ENCODE measurements around the gene SMIM27. TPM values are rescaled to one million over a fixed set of nuclear protein-coding genes. Genes with fewer than 3 reads are reported as not detected.

The SMIM27 gene
- total and polyA plus RNA-seq, 2 of the 13 experiments (the other 11 are each of a cell fraction or from before 2014, with no cell fraction given) = 17.9 to 19.0 TPM

DNA sequence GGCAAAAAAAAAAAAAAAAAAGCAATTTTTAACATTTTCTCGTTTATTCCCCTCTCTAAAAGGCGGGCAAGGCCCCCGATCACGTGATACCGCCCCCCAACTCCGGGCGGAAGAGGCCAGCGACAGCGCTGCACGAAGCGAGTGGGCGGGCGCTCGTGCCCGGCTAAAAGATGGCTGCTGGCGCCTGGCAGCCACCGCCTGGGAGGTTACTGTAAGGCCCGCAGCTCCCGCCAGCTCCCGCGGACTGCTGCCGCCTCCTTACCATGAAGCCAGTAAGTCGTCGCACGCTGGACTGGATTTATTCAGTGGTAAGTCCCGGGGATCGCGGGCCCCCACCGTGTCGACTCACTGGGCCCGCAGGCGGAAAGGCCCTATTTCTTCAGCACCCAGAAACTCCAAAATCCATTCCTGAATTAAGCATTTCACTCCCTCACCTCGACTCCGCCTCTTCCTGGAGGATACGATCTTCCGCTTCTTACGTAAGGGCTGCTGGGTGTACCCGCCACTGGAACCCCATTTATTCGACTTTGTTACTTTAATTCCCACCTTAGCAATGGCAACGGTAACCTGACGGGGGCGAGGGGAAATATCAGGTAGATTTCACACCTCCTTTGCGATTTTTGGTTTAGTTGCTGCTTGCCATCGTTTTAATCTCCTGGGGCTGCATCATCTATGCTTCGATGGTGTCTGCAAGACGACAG lies at the start of gene SMIM27, which contains the start of gene TOPORS (continued):
- TF ChIP-seq, protein P1, sequence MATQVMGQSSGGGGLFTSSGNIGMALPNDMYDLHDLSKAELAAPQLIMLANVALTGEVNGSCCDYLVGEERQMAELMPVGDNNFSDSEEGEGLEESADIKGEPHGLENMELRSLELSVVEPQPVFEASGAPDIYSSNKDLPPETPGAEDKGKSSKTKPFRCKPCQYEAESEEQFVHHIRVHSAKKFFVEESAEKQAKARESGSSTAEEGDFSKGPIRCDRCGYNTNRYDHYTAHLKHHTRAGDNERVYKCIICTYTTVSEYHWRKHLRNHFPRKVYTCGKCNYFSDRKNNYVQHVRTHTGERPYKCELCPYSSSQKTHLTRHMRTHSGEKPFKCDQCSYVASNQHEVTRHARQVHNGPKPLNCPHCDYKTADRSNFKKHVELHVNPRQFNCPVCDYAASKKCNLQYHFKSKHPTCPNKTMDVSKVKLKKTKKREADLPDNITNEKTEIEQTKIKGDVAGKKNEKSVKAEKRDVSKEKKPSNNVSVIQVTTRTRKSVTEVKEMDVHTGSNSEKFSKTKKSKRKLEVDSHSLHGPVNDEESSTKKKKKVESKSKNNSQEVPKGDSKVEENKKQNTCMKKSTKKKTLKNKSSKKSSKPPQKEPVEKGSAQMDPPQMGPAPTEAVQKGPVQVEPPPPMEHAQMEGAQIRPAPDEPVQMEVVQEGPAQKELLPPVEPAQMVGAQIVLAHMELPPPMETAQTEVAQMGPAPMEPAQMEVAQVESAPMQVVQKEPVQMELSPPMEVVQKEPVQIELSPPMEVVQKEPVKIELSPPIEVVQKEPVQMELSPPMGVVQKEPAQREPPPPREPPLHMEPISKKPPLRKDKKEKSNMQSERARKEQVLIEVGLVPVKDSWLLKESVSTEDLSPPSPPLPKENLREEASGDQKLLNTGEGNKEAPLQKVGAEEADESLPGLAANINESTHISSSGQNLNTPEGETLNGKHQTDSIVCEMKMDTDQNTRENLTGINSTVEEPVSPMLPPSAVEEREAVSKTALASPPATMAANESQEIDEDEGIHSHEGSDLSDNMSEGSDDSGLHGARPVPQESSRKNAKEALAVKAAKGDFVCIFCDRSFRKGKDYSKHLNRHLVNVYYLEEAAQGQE (IDR thresholded peaks at IDR 0.05; ENCODE audit: borderline replicate concordance in 1 of 2, low read depth in 1 of 2, low read length in 2 of 2) = peak in 1 of 2 experiments; percentile 79; a peak in 2 of 4 replicates
- peak; percentile 96 for TF ChIP-seq GABPB1 (CRISPR knock-in tag; IDR thresholded peaks at IDR 0.05)
- TF ChIP-seq CC2D1A (CRISPR knock-in tag; IDR thresholded peaks at IDR 0.05) = no peak
- TF ChIP-seq, protein P2, sequence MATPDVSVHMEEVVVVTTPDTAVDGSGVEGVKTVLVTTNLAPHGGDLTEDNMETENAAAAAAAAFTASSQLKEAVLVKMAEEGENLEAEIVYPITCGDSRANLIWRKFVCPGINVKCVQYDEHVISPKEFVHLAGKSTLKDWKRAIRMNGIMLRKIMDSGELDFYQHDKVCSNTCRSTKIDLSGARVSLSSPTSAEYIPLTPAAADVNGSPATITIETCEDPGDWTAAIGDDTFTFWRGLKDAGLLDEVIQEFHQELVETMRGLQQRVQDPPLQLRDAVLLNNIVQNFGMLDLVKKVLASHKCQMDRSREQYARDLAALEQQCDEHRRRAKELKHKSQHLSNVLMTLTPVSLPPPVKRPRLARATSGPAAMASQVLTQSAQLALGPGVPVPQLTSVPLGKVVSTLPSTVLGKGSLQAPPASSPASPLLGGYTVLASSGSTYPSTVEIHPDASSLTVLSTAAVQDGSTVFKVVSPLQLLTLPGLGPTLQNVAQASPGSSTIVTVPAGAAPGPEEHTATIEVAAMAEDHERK (CRISPR knock-in tag; IDR thresholded peaks at IDR 0.05; ENCODE audit: low read depth) = no peak
- TF ChIP-seq, protein P3, sequence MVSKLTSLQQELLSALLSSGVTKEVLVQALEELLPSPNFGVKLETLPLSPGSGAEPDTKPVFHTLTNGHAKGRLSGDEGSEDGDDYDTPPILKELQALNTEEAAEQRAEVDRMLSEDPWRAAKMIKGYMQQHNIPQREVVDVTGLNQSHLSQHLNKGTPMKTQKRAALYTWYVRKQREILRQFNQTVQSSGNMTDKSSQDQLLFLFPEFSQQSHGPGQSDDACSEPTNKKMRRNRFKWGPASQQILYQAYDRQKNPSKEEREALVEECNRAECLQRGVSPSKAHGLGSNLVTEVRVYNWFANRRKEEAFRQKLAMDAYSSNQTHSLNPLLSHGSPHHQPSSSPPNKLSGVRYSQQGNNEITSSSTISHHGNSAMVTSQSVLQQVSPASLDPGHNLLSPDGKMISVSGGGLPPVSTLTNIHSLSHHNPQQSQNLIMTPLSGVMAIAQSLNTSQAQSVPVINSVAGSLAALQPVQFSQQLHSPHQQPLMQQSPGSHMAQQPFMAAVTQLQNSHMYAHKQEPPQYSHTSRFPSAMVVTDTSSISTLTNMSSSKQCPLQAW (CRISPR knock-in tag; IDR thresholded peaks at IDR 0.05) = peak; percentile 33; the same call in 1 of the 2 replicates
- TF ChIP-seq, protein P4, sequence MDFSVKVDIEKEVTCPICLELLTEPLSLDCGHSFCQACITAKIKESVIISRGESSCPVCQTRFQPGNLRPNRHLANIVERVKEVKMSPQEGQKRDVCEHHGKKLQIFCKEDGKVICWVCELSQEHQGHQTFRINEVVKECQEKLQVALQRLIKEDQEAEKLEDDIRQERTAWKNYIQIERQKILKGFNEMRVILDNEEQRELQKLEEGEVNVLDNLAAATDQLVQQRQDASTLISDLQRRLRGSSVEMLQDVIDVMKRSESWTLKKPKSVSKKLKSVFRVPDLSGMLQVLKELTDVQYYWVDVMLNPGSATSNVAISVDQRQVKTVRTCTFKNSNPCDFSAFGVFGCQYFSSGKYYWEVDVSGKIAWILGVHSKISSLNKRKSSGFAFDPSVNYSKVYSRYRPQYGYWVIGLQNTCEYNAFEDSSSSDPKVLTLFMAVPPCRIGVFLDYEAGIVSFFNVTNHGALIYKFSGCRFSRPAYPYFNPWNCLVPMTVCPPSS (IDR thresholded peaks at IDR 0.05) = no peak
- peak; percentile 40 for TF ChIP-seq MED1 (CRISPR knock-in tag; IDR thresholded peaks at IDR 0.05)
- peak; percentile 89 for TF ChIP-seq DMAP1 (CRISPR knock-in tag; IDR thresholded peaks at IDR 0.05)
- no peak for TF ChIP-seq ZNF660 (CRISPR knock-in tag; IDR thresholded peaks at IDR 0.05; ENCODE audit: borderline replicate concordance, low read depth)
- no peak for TF ChIP-seq ZNF841 (CRISPR knock-in tag; IDR thresholded peaks at IDR 0.05; ENCODE audit: borderline replicate concordance)
- peak; percentile 78 for TF ChIP-seq SPEN (CRISPR knock-in tag; IDR thresholded peaks at IDR 0.05; ENCODE audit: low read depth)
- TF ChIP-seq, protein P5, sequence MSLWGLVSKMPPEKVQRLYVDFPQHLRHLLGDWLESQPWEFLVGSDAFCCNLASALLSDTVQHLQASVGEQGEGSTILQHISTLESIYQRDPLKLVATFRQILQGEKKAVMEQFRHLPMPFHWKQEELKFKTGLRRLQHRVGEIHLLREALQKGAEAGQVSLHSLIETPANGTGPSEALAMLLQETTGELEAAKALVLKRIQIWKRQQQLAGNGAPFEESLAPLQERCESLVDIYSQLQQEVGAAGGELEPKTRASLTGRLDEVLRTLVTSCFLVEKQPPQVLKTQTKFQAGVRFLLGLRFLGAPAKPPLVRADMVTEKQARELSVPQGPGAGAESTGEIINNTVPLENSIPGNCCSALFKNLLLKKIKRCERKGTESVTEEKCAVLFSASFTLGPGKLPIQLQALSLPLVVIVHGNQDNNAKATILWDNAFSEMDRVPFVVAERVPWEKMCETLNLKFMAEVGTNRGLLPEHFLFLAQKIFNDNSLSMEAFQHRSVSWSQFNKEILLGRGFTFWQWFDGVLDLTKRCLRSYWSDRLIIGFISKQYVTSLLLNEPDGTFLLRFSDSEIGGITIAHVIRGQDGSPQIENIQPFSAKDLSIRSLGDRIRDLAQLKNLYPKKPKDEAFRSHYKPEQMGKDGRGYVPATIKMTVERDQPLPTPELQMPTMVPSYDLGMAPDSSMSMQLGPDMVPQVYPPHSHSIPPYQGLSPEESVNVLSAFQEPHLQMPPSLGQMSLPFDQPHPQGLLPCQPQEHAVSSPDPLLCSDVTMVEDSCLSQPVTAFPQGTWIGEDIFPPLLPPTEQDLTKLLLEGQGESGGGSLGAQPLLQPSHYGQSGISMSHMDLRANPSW (CRISPR knock-in tag; IDR thresholded peaks at IDR 0.05; ENCODE audit: borderline replicate concordance) = no peak
- no peak for TF ChIP-seq ZKSCAN1 (IDR thresholded peaks at IDR 0.05; ENCODE audit: low read length)
- TF ChIP-seq ZNF207 (IDR thresholded peaks at IDR 0.05; ENCODE audit: borderline replicate concordance) = no peak
- no peak for TF ChIP-seq SMAD1 (CRISPR knock-in tag; IDR thresholded peaks at IDR 0.05; ENCODE audit: borderline replicate concordance, low read depth)
- peak; percentile 56; the same call in 1 of the 2 replicates for TF ChIP-seq ZBTB3 (CRISPR knock-in tag; IDR thresholded peaks at IDR 0.05; ENCODE audit: borderline replicate concordance, low read depth)
- peak; percentile 58 to 81 for TF ChIP-seq POLR2A (IDR thresholded peaks at IDR 0.05; ENCODE audit: insufficient read depth in 1 of 2, low read depth in 2 of 2, low read length in 2 of 2)
- TF ChIP-seq, protein P6, sequence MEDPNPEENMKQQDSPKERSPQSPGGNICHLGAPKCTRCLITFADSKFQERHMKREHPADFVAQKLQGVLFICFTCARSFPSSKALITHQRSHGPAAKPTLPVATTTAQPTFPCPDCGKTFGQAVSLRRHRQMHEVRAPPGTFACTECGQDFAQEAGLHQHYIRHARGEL (CRISPR knock-in tag; IDR thresholded peaks at IDR 0.05) = no peak

Measured in HepG2 (cell line).